K562 (cell line): ENCODE results near the gene CFAP53. TPM values are rescaled to one million over a fixed set of nuclear protein-coding genes. Genes with fewer than 3 reads are reported as not detected.

Experiments
- ATAC-seq: fragments of 200-7000 bp; cut with Tn5 transposase; 3 replicates; pipeline ENCODE4 v1.9.1; 2020; ENCODE audit warnings: moderate library complexity
- BruUV-seq: library from RNA; stranded (reverse); fragments of 400-500 nt; replicated peaks from 2 replicates; lab custom pipeline; 2021; lab: Mats Ljungman, UMichigan
- CTCF ChIA-PET: fragments of 300-600 bp; formaldehyde crosslinking; extraction: SDS; loops from one replicate; lab custom pipeline; 2021; ENCODE audit warnings: low intra/inter-chr PET ratio; lab: Yijun Ruan, JAX
- POLR2A ChIA-PET: fragments of 300-600, 350-650 bp; sonication (Branson Sonifier 250); formaldehyde crosslinking; extraction: SDS; loops from one replicate; lab custom pipeline; 2021; ENCODE audit warnings: antibody characterized with exemption, inconsistent platforms; lab: Yijun Ruan, JAX
- DNase-seq, 4 experiments: peaks; one replicate each; pipeline versions ENCODE4 v3.0.0 to v3.0.0-alpha.2; 2011 to 2018; ENCODE audit warnings: low spot score in 3 of 4, mixed read lengths in 3 of 4; ENCODE audit errors: extremely low read depth in 1 of 4
- FAIRE-seq: peaks from 2 replicates; lab custom pipeline; 2011; peaks lifted over from hg19 to GRCh38; lab: Jason Lieb, UNC
- H2AFZ ChIP-seq: 2 replicates; pipeline ENCODE4 v1.6.0; 2011; ENCODE audit warnings: low read depth, low read length, control low read depth, inconsistent platforms
- H3K27ac ChIP-seq: fragments of 200-600 bp; 3 replicates; pipeline ENCODE4 v1.8.0; 2011; ENCODE audit warnings: low read depth, mild to moderate bottlenecking, control low read depth, inconsistent platforms, low read length, moderate library complexity, mixed read lengths; ENCODE audit errors: extremely low read depth
- H3K27me3 ChIP-seq, 2 experiments: fragments of 300-600 bp in 1 of 2; 2 replicates in 1 of 2; 3 replicates in 1 of 2; pipeline versions ENCODE4 v1.6.0 to v1.8.0; 2011; ENCODE audit warnings: inconsistent platforms in 2 of 2, low read length in 2 of 2, mild to moderate bottlenecking in 1 of 2, mixed read lengths in 1 of 2, moderate library complexity in 1 of 2; ENCODE audit not compliant: control insufficient read depth in 2 of 2, insufficient read depth in 2 of 2
- H3K36me3 ChIP-seq: fragments of 300-600 bp; 3 replicates; pipeline ENCODE4 v1.8.0; 2011; ENCODE audit warnings: mild to moderate bottlenecking, low read length, inconsistent platforms; ENCODE audit not compliant: control insufficient read depth, insufficient read depth
- H3K4me1 ChIP-seq, 2 experiments: fragments of 200-600 bp in 1 of 2; replicated peaks in 1 of 2; 2 replicates in 1 of 2; 3 replicates in 1 of 2; pipeline versions ENCODE4 v1.5.1 to v1.8.0; 2011; ENCODE audit warnings: inconsistent platforms in 2 of 2, low read length in 2 of 2, mild to moderate bottlenecking in 1 of 2, mixed read lengths in 1 of 2, moderate library complexity in 1 of 2; ENCODE audit not compliant: control insufficient read depth in 2 of 2, insufficient read depth in 2 of 2
- H3K4me2 ChIP-seq: 2 replicates; pipeline ENCODE4 v1.6.1; 2011; ENCODE audit warnings: low read length, control low read depth, inconsistent platforms, mixed read lengths; ENCODE audit not compliant: insufficient read depth
- H3K4me3 ChIP-seq: fragments of 200-600 bp; sonication (generic), shearing (Covaris generic); 2 replicates; pipeline ENCODE4 v1.5.1; 2016; ENCODE audit warnings: control low read depth, inconsistent platforms
- H3K79me2 ChIP-seq: fragments of 200-600 bp; 3 replicates; pipeline ENCODE4 v1.8.0; 2011; ENCODE audit warnings: low read length, inconsistent platforms; ENCODE audit not compliant: control insufficient read depth, insufficient read depth
- H3K9ac ChIP-seq, 2 experiments: 2 replicates each; pipeline versions ENCODE4 v1.6.0 to v1.6.1; 2011; ENCODE audit warnings: low read depth in 2 of 2, low read length in 2 of 2, control low read depth in 1 of 2, inconsistent platforms in 1 of 2, mild to moderate bottlenecking in 1 of 2, mixed read lengths in 1 of 2; ENCODE audit not compliant: insufficient read depth in 1 of 2
- H3K9me1 ChIP-seq: one replicate; pipeline ENCODE4 v1.6.0; 2011; ENCODE audit warnings: inconsistent platforms, mild to moderate bottlenecking, low read length, moderate library complexity; ENCODE audit not compliant: control insufficient read depth, insufficient read depth
- H3K9me3 ChIP-seq: replicated peaks from 2 replicates; pipeline ENCODE4 v1.5.1; 2011; ENCODE audit warnings: low read depth, low read length, inconsistent platforms; ENCODE audit not compliant: control insufficient read depth, insufficient read depth
- H4K20me1 ChIP-seq: replicated peaks from 2 replicates; pipeline ENCODE4 v1.6.1; 2011; ENCODE audit warnings: low read length, inconsistent platforms, mixed read lengths; ENCODE audit not compliant: control insufficient read depth, insufficient read depth
- DPF2 ChIP-seq: fragments of 450-650 bp; IDR thresholded peaks from 2 replicates; pipeline ENCODE4 v1.6.1; 2016
- RAD21 ChIP-seq, 2 experiments: fragments of 250-450 bp in 1 of 2; fragments of 450-650 bp in 1 of 2; sonication (Bioruptor Pico) in 1 of 2; formaldehyde crosslinking in 1 of 2; IDR thresholded peaks in 1 of 2; conservative IDR thresholded peaks in 1 of 2; 2 replicates each; pipeline versions ENCODE4 v1.4.0 to v1.8.0; 2020 to 2022; ENCODE audit warnings: mild to moderate bottlenecking in 2 of 2, moderate library complexity in 1 of 2
- RBM25 ChIP-seq: fragments of 200-400 bp; formaldehyde crosslinking; IDR thresholded peaks from 2 replicates; pipeline ENCODE4 v1.6.1; 2018; ENCODE audit warnings: low read length, low read depth, moderate library complexity; ENCODE audit not compliant: severe bottlenecking
- TCF7L2 ChIP-seq: fragments of 150-350 bp; IDR thresholded peaks from 2 replicates; pipeline ENCODE4 v1.6.1; 2016; ENCODE audit warnings: low read depth, mild to moderate bottlenecking, low read length, moderate library complexity
- WGBS: fragments of 100-300 bp; shearing (Covaris generic); methylation state at CpG from one replicate; pipeline ENCODE4 v1.1.6; 2016; ENCODE audit warnings: low coverage, mixed read lengths; ENCODE audit not compliant: insufficient coverage; ENCODE audit errors: missing lambda C conversion rate; 5-methylcytosine and 5-hydroxymethylcytosine counted together
- in situ Hi-C: fragments of 300-500 bp; cut with MboI; formaldehyde crosslinking; loops from 4 replicates; pipeline ENCODE4 v1.15.0; 2018; ENCODE audit warnings: inconsistent platforms, mixed read lengths
- intact Hi-C: fragments of 100-400 bp; cut with micrococcal nuclease; formaldehyde crosslinking; loops from 2 replicates; pipeline ENCODE4 v1.14.2; 2022
- polyA plus RNA-seq, 8 experiments: library from polyadenylated mRNA; depleted of rRNA in 4 of 8; stranded (reverse) in 5 of 8; unstranded in 3 of 8; fragments of >200 nt; fragmentation: Nextera tagmentation in 2 of 8; fragmentation: Illumina TruSeq in 1 of 8; extraction: Ambion mirVana in 2 of 8; extraction: Trizol in 1 of 8; gene quantifications; 2 replicates each; pipeline versions ENCODE4 v1.2.1 to v1.2.3, GENCODE V29; 2011 to 2014; ENCODE audit warnings: inconsistent platforms in 1 of 8, missing spikeins in 1 of 8
- total RNA-seq, 7 experiments: library from RNA; depleted of rRNA in 6 of 7; stranded (reverse); fragments of >200 nt in 6 of 7; fragmentation: Illumina TruSeq in 2 of 7; extraction: Trizol in 2 of 7; gene quantifications; 2 replicates each; pipeline versions ENCODE4 v1.2.1 to v1.2.3, GENCODE V29; 2011 to 2021; ENCODE audit warnings: low replicate concordance in 1 of 7
- TF ChIP-seq, protein P1 (sequence below), 3 experiments: fragments of 200-800 bp in 1 of 3; sonication (Bioruptor generic) in 1 of 3; sonication (generic) in 1 of 3; formaldehyde crosslinking in 1 of 3; IDR thresholded peaks; 2 replicates each; pipeline versions ENCODE4 v1.6.1 to v1.8.0; 2016 to 2022; ENCODE audit warnings: mild to moderate bottlenecking in 2 of 3, missing compliant biosample characterization in 2 of 3, missing genetic modification characterization in 2 of 3, missing genetic modification reagents in 1 of 3
- TF ChIP-seq, protein P2 (sequence below): sonication (generic); formaldehyde crosslinking; IDR thresholded peaks from 2 replicates; pipeline ENCODE4 v1.9.0; 2022; ENCODE audit warnings: mild to moderate bottlenecking, missing genetic modification reagents
- TF ChIP-seq, protein P3 (sequence below): fragments of 200-600 bp; sonication (generic); IDR thresholded peaks from one replicate; pipeline ENCODE4 v1.6.1; 2012; ENCODE audit warnings: mild to moderate bottlenecking, low read depth, low read length, inconsistent platforms

The CFAP53 gene
- total and polyA plus RNA-seq, 9 of the 15 experiments (the other 6 are each of a cell fraction or from before 2014, with no cell fraction given) = 0.21 to 1.9 (median 1.2) TPM

DNA sequence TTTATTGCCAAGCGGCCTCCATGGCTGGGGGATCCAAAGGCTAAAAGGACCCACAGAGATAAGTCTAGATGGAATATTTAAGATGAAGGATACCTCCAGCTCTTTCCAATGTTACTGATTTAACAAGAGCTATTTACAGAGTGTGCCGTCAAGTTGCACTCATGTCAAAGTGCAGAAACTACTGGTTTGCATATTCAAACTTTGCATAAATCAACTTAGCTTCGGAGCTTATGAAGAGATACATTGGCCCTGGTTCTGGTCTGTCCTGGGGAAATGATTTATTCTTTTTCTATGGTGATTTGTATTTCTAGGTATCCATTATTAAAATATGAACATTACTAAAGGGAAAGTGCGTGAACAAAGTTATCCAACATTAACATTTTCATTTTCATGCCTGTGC is 57.0 kb downstream of the CFAP53 start:
- Histone ChIP-seq H3K27ac (no peak overlapping the region), H3K36me3 (no peaks in the 10 kb centered on the region), H3K9ac (no peak overlapping the region), H3K4me3 (no peak overlapping the region), H2AFZ (no peak overlapping the region), H3K9me3 (no peaks in the 10 kb centered on the region), H4K20me1 (no peaks in the 10 kb centered on the region), H3K4me2 (no peak overlapping the region), H3K4me1 (no peaks in the 10 kb centered on the region; a peak in 1 of 5 replicates), H3K27me3 (peaks cover 7 to 14% of the 10 kb centered on the region in 2 experiments; a peak in 3 of 5 replicates), H3K9me1 (no peaks in the 10 kb centered on the region), H3K79me2 (no peaks in the 10 kb centered on the region)
- no peak for FAIRE-seq
- in situ Hi-C loops (loop anchor here (10.0 kb wide), 2 partner anchors 145 to 225 kb away; no protein-coding TSS in a partner anchor), intact Hi-C loops (loop anchor here (10.0 kb wide), 2 partner anchors 265 to 345 kb away; no protein-coding TSS in a partner anchor)
- no peak for ATAC-seq
- no peak for DNase-seq
- BruUV-seq = no TSS peak
- CTCF ChIA-PET = no interaction called here
- POLR2A ChIA-PET = no interaction called here
- WGBS = 2% methylated on average over 4 of the region's 4 CpGs
- TF ChIP-seq, protein P1, sequence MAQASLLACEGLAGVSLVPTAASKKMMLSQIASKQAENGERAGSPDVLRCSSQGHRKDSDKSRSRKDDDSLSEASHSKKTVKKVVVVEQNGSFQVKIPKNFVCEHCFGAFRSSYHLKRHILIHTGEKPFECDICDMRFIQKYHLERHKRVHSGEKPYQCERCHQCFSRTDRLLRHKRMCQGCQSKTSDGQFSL (CRISPR knock-in tag; IDR thresholded peaks at IDR 0.05) = no peak
- TF ChIP-seq, protein P1 (tag; IDR thresholded peaks at IDR 0.05) = no peak
- TF ChIP-seq, protein P2, sequence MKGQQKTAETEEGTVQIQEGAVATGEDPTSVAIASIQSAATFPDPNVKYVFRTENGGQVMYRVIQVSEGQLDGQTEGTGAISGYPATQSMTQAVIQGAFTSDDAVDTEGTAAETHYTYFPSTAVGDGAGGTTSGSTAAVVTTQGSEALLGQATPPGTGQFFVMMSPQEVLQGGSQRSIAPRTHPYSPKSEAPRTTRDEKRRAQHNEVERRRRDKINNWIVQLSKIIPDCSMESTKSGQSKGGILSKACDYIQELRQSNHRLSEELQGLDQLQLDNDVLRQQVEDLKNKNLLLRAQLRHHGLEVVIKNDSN (CRISPR knock-in tag) = no peak
- TF ChIP-seq DPF2 (no peak), TCF7L2 (no peak), RAD21 (CRISPR knock-in tag; conservative IDR thresholded peaks at IDR 0.05 in 1 of 2, IDR thresholded peaks at IDR 0.05 in 1 of 2) (no peak), RBM25 (no peak)
- TF ChIP-seq, protein P3, sequence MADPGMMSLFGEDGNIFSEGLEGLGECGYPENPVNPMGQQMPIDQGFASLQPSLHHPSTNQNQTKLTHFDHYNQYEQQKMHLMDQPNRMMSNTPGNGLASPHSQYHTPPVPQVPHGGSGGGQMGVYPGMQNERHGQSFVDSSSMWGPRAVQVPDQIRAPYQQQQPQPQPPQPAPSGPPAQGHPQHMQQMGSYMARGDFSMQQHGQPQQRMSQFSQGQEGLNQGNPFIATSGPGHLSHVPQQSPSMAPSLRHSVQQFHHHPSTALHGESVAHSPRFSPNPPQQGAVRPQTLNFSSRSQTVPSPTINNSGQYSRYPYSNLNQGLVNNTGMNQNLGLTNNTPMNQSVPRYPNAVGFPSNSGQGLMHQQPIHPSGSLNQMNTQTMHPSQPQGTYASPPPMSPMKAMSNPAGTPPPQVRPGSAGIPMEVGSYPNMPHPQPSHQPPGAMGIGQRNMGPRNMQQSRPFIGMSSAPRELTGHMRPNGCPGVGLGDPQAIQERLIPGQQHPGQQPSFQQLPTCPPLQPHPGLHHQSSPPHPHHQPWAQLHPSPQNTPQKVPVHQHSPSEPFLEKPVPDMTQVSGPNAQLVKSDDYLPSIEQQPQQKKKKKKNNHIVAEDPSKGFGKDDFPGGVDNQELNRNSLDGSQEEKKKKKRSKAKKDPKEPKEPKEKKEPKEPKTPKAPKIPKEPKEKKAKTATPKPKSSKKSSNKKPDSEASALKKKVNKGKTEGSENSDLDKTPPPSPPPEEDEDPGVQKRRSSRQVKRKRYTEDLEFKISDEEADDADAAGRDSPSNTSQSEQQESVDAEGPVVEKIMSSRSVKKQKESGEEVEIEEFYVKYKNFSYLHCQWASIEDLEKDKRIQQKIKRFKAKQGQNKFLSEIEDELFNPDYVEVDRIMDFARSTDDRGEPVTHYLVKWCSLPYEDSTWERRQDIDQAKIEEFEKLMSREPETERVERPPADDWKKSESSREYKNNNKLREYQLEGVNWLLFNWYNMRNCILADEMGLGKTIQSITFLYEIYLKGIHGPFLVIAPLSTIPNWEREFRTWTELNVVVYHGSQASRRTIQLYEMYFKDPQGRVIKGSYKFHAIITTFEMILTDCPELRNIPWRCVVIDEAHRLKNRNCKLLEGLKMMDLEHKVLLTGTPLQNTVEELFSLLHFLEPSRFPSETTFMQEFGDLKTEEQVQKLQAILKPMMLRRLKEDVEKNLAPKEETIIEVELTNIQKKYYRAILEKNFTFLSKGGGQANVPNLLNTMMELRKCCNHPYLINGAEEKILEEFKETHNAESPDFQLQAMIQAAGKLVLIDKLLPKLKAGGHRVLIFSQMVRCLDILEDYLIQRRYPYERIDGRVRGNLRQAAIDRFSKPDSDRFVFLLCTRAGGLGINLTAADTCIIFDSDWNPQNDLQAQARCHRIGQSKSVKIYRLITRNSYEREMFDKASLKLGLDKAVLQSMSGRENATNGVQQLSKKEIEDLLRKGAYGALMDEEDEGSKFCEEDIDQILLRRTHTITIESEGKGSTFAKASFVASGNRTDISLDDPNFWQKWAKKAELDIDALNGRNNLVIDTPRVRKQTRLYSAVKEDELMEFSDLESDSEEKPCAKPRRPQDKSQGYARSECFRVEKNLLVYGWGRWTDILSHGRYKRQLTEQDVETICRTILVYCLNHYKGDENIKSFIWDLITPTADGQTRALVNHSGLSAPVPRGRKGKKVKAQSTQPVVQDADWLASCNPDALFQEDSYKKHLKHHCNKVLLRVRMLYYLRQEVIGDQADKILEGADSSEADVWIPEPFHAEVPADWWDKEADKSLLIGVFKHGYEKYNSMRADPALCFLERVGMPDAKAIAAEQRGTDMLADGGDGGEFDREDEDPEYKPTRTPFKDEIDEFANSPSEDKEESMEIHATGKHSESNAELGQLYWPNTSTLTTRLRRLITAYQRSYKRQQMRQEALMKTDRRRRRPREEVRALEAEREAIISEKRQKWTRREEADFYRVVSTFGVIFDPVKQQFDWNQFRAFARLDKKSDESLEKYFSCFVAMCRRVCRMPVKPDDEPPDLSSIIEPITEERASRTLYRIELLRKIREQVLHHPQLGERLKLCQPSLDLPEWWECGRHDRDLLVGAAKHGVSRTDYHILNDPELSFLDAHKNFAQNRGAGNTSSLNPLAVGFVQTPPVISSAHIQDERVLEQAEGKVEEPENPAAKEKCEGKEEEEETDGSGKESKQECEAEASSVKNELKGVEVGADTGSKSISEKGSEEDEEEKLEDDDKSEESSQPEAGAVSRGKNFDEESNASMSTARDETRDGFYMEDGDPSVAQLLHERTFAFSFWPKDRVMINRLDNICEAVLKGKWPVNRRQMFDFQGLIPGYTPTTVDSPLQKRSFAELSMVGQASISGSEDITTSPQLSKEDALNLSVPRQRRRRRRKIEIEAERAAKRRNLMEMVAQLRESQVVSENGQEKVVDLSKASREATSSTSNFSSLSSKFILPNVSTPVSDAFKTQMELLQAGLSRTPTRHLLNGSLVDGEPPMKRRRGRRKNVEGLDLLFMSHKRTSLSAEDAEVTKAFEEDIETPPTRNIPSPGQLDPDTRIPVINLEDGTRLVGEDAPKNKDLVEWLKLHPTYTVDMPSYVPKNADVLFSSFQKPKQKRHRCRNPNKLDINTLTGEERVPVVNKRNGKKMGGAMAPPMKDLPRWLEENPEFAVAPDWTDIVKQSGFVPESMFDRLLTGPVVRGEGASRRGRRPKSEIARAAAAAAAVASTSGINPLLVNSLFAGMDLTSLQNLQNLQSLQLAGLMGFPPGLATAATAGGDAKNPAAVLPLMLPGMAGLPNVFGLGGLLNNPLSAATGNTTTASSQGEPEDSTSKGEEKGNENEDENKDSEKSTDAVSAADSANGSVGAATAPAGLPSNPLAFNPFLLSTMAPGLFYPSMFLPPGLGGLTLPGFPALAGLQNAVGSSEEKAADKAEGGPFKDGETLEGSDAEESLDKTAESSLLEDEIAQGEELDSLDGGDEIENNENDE = no peak
